ENCODE data around the gene TRIM65.

DNA sequence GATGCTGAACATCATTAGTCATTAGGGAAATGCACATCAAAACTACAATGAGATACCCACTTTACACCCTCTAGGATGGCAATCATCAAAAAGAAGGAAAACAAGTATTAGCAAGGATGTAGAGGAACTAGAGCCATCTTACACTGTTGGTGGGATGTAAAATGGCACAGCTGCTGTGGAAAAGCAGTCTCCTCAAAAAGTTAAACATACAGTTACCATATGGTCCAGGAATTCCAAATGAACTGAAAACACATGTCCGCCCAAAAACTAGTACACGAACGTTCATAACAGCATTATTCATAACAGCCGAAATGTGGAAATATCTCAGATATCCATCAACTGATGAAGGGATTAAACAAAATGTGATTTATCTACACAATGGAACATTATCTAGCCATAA lies 37.1 kb upstream of the TRIM65 start:
- TF ChIP-seq, protein P1, sequence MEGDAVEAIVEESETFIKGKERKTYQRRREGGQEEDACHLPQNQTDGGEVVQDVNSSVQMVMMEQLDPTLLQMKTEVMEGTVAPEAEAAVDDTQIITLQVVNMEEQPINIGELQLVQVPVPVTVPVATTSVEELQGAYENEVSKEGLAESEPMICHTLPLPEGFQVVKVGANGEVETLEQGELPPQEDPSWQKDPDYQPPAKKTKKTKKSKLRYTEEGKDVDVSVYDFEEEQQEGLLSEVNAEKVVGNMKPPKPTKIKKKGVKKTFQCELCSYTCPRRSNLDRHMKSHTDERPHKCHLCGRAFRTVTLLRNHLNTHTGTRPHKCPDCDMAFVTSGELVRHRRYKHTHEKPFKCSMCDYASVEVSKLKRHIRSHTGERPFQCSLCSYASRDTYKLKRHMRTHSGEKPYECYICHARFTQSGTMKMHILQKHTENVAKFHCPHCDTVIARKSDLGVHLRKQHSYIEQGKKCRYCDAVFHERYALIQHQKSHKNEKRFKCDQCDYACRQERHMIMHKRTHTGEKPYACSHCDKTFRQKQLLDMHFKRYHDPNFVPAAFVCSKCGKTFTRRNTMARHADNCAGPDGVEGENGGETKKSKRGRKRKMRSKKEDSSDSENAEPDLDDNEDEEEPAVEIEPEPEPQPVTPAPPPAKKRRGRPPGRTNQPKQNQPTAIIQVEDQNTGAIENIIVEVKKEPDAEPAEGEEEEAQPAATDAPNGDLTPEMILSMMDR (IDR thresholded peaks at IDR 0.05; ENCODE audit: poor library complexity, severe bottlenecking), result no peak
- TF ChIP-seq EP300 (conservative IDR thresholded peaks at IDR 0.05; ENCODE audit: poor library complexity, severe bottlenecking) (no peak), EZH2 (IDR thresholded peaks at IDR 0.05; ENCODE audit: borderline replicate concordance, insufficient read depth, low read length, poor library complexity, severe bottlenecking) (no peak), REST (IDR thresholded peaks at IDR 0.05; ENCODE audit: borderline replicate concordance) (no peak), SMC3 (conservative IDR thresholded peaks at IDR 0.05; ENCODE audit: poor library complexity) (no peak), RAD21 (conservative IDR thresholded peaks at IDR 0.05) (no peak), POLR2AphosphoS5 (IDR thresholded peaks at IDR 0.05) (no peak)

Data from neural cell (in vitro differentiated cells).